Measurements from ENCODE around the gene GGCT. TPM values are rescaled to one million over a fixed set of nuclear protein-coding genes. Genes with fewer than 3 reads are reported as not detected.
A peak's percentile ranks its signal among the peaks of the same experiment; 100 is the strongest.

The GGCT gene
- total and polyA plus RNA-seq, 2 of the 8 experiments (the other 6 are each of a cell fraction or from before 2014, with no cell fraction given): 50.0 to 129 TPM

DNA sequence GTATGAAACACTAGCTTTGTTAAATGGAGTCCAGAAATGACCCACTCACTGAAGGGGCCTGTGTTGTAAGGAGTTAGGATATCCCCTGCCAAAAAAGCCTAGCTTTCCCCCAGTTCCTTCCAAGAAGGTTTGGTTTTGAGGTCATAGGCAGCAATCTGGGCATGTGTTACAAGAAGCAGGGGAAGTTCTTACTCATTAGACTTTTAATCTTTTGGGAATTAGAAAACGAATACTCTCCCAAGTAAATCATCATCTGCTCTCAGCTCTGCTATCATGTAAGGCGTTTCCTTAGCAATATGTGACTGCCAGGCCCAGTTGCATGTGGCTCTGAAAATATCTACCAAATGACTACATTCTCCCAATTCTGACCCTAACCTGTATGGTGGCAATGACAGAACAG, 29.7 kb downstream of the GGCT start:
- no peaks in the 10 kb centered on the region; the same call in 1 of the 2 replicates for H3K79me1 ChIP-seq (ENCODE audit: low read depth, low read length)
- peaks cover 0 to 7% (median 3%) of the 10 kb centered on the region in 4 experiments; a peak in 4 of 7 replicates for H3K27me3 ChIP-seq (replicated peaks in 1 of 4; ENCODE audit: control insufficient read depth in 3 of 4, extremely low read depth in 1 of 4, insufficient read depth in 3 of 4, low read length in 3 of 4)
- FAIRE-seq: no peak
- H3K4me2 ChIP-seq (ENCODE audit: insufficient read depth in 1 of 2, low read depth in 2 of 2, low read length in 2 of 2): no peak overlapping the region
- no peak overlapping the region for H2BK5ac ChIP-seq (ENCODE audit: low read depth, low read length)
- H3K9ac ChIP-seq (replicated peaks in 1 of 4; ENCODE audit: extremely low read depth in 1 of 4, low read depth in 3 of 4, low read length in 3 of 4): no peak overlapping the region
- H4K20me1 ChIP-seq (replicated peaks in 1 of 2; ENCODE audit: control insufficient read depth in 1 of 2, insufficient read depth in 2 of 2, low read length in 2 of 2): no peaks in the 10 kb centered on the region
- no peak overlapping the region for H2AK5ac ChIP-seq (ENCODE audit: low read depth, low read length)
- no peak overlapping the region for H3K4me3 ChIP-seq (ENCODE audit: extremely low read depth in 1 of 4, insufficient read depth in 2 of 4, low read depth in 3 of 4, low read length in 4 of 4)
- no peak overlapping the region for H3K56ac ChIP-seq (replicated peaks; ENCODE audit: insufficient read length, low read depth, low read length)
- H3K18ac ChIP-seq (ENCODE audit: extremely low read depth, low read length): no peak overlapping the region
- ChIA-PET CTCF (ENCODE audit: partially characterized antibody) (interaction anchor here (1.6 kb wide), 1 partner anchor 309 kb away, joined by 3 read pairs; no protein-coding TSS in a partner anchor), POLR2A (ENCODE audit: partially characterized antibody) (interaction anchor here (1.8 kb wide), 1 partner anchor 23 kb away, joined by 8 read pairs; no protein-coding TSS in a partner anchor)
- WGBS, 2 experiments (ENCODE audit: extremely low coverage in 1 of 2, insufficient coverage in 1 of 2, insufficient read length in 1 of 2, insufficient replicate concordance in 2 of 2, low coverage in 1 of 2, low lambda C conversion rate in 2 of 2, missing lambda C conversion rate in 1 of 2): 90% methylated on average over 2 of the region's 2 CpGs; no CpG with 5 or more reads in 1 of the 2 experiments
- H4K91ac ChIP-seq (replicated peaks; ENCODE audit: insufficient read length, low read length): no peak overlapping the region
- no peak overlapping the region for H3K23ac ChIP-seq (ENCODE audit: insufficient read length)
- H3K27ac ChIP-seq (ENCODE audit: low read depth, low read length): no peak overlapping the region
- no peak overlapping the region for H4K5ac ChIP-seq (ENCODE audit: insufficient read length, low read depth, low read length)
- no peaks in the 10 kb centered on the region for H3K36me3 ChIP-seq (ENCODE audit: control insufficient read depth in 2 of 4, insufficient read depth in 4 of 4, low read length in 3 of 4)
- H2BK15ac ChIP-seq (ENCODE audit: low read length): no peak overlapping the region
- H3K79me2 ChIP-seq (ENCODE audit: control insufficient read depth in 1 of 2, insufficient read depth in 2 of 2, low read length in 2 of 2): no peaks in the 10 kb centered on the region
- DNase-seq (ENCODE audit: low read depth in 1 of 2, low spot score in 2 of 2): peak in 1 of 2 experiments; percentile 1
- H3K9me3 ChIP-seq (ENCODE audit: insufficient read depth in 2 of 2, low read depth in 1 of 2, low read length in 1 of 2): no peaks in the 10 kb centered on the region
- no peak overlapping the region for H2BK120ac ChIP-seq (replicated peaks; ENCODE audit: low read depth, low read length)
- TF ChIP-seq SIRT6 (IDR thresholded peaks at IDR 0.05; ENCODE audit: low read length) (no peak), SUZ12 (IDR thresholded peaks at IDR 0.05; ENCODE audit: low read length) (no peak), EP300 (IDR thresholded peaks at IDR 0.05; ENCODE audit: borderline replicate concordance in 1 of 2, low read depth in 2 of 2, low read length in 2 of 2) (no peak), POLR2AphosphoS5 (IDR thresholded peaks at IDR 0.05; ENCODE audit: low read depth, low read length) (no peak), TBP (IDR thresholded peaks at IDR 0.05; ENCODE audit: low read depth, low read length) (no peak), SP4 (IDR thresholded peaks at IDR 0.05; ENCODE audit: low read length) (no peak), POU5F1 (IDR thresholded peaks at IDR 0.05; ENCODE audit: low read depth, low read length) (no peak), CBX5 (IDR thresholded peaks at IDR 0.05; ENCODE audit: low read depth, low read length) (no peak), NRF1 (IDR thresholded peaks at IDR 0.05; ENCODE audit: low read depth, low read length) (no peak), POLR2A (IDR thresholded peaks at IDR 0.05; ENCODE audit: control extremely low read depth in 1 of 2, low read depth in 2 of 2, low read length in 2 of 2) (no peak), TAF7 (optimal IDR thresholded peaks at IDR 0.05; ENCODE audit: borderline replicate concordance, low read depth, low read length) (no peak)
- H3K23me2 ChIP-seq (ENCODE audit: low read depth, low read length): peaks cover 11% of the 10 kb centered on the region; the same call in 1 of the 2 replicates
- no peak overlapping the region for H2AFZ ChIP-seq (ENCODE audit: low read length)
- H3K4me1 ChIP-seq (replicated peaks in 1 of 4; ENCODE audit: control insufficient read depth in 3 of 4, insufficient read depth in 4 of 4, low read length in 3 of 4): peaks cover 2 to 5% (median 5%) of the 10 kb centered on the region in 4 experiments; a peak in 4 of 7 replicates
- no peak overlapping the region for H3K4ac ChIP-seq (replicated peaks; ENCODE audit: insufficient read length, low read depth, low read length)
- H3K14ac ChIP-seq (ENCODE audit: insufficient read length): no peak overlapping the region
- H2BK20ac ChIP-seq (ENCODE audit: low read length): no peak overlapping the region
- no peak overlapping the region for H2BK12ac ChIP-seq (ENCODE audit: low read depth, low read length)
- H4K8ac ChIP-seq (ENCODE audit: extremely low read depth, insufficient read depth, low read length): no peak overlapping the region

Measured in H1 (cell line).